ENCODE data around the gene HSFX2.
"Not testable (repeated sequence)": the region's sequence is repeated elsewhere in the genome, so short reads cannot be mapped to it uniquely, and the experiment has no call there.

HSFX2 gene

GRCh38 chrX:149585631-149586030 is 9.5 kb downstream of the HSFX2 start:
- DNase-seq = not testable (repeated sequence)

DNA sequence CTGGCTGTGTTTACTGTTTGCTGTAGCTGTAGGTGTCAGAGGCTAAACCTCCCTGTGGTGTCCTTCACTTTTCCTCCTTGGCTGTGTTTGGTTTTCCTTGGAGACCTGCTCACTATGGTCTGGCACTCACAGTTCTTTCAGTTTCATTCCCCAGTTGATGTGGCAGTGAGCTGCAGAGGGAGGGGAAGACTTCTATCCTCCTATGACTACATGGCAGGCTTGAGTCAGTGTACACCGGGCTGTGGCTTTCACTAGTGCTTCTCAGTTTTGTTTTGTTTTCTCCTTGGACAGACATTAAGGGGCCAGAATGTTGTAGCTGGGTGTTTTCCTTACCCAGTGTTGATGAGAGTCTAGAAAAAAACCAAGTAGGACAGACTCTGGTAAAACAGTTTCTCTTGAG is 21.7 kb downstream of the HSFX2 start:
- not testable (repeated sequence) for DNase-seq

- no peak for DNase-seq
Measured at GRCh38 chrX:149572743-149573142, 22.4 kb downstream of the HSFX2 start.

DNA sequence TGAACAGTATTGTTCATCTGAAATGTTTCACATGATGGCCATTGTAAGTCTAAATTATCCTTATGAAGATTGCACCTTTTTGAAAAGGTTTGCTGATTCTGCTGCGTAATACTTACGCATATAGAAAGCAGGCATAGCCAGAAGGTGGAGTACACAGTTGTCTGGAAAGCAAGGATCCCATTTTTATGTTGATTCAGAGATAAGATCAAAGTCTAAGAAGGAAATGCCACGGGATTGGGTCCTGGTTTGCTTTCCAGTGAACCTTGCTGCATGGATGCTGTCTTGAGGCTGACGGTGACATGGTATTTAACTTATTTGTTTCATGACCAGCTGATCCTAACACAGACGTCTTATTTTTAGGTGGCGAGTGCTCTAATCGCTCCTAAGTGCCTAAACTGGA is 23.3 kb downstream of the HSFX2 start:
- DNase-seq = no peak

DNA sequence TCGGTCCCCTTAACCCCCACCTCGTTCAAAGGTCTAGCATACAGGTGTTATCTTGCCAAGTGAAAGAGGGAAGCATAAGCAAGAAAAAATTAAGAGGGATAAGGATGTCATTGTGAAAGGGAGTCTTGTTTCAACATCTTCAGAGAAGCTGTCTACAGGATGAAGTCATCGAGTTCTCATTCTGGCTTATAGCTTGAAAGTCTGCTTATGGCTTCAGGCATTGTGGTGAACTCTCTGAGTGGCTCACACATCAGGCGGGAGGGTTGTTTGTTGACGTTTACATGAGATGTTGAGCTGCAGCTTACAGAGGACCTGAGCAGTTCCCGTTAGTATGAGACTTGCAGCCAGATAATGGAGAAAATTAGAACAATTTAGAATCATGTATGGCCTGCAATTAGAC is 24.4 kb downstream of the HSFX2 start:
- DNase-seq = peak; percentile 47

- DNase-seq = no peak
Measured at GRCh38 chrX:149569770-149570169, 25.3 kb downstream of the HSFX2 start.

- no peak for DNase-seq
Measured at GRCh38 chrX:149568701-149569296, 26.3 kb downstream of the HSFX2 start.

DNA sequence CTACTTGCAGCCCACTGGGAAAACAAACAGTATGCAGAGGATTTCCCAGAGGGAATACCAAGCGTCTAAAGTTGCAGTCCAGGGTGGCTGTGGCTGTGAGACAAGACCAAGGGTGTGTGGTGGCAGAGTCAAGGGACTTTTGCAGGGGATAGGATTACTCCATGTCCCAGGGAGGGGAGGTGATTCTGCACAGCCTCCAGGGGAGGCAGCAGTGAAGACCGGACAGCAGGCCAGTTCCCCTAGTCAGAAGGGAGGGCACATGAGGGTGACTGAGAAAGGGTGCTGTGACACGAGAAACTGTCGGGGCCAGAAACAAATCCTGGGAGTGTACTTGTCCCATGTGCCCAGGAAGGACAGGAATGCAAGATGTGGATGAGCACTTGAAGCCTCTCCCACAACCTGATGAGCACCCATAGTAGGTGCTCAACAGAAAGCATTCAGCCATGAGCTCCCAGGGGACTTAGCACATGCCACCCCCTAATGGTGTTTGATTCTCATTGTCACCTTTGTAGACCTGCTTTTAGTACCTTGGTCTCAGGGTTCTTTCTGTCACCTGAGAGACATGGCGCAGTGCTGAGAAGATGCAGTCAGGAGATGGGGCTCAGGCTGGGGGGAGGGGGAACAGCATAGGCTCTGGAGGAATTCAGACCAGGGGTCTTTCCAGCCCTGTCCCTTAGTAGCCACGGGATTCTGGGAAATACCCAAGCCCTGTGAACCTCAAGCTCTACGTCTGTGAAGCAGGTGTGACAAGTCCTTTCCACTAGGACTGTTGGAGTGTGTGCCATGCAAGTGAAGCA is 27.3 kb downstream of the HSFX2 start:
- no peak for DNase-seq

GRCh38 chrX:149563359-149563758 is 31.8 kb downstream of the HSFX2 start:
- DNase-seq = no peak

DNA sequence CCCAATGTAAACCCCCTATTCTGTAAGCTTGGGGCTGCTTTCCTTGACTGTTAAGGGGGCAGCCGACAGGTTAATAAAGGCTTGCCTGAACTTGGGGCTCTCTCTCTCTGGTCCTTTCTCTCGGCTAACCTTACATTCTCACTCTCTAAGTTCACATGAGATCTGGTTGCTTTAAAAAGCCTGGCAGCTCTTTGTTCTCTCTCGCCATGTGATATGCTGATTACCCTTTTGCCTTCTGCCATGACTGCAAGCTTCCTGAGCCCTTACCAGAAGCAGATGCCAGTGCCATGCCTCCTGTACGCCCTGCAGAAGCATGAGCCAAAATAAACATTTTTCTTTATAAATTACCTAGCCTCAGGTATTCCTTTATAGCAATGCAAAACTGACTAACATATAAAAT is 39.9 kb downstream of the HSFX2 start:
- not testable (repeated sequence) for DNase-seq

GRCh38 chrX:149551939-149552248 is 43.2 kb downstream of the HSFX2 start:
- DNase-seq = not testable (repeated sequence)

GRCh38 chrX:149551245-149551938 is 43.7 kb downstream of the HSFX2 start:
- DNase-seq = not testable (repeated sequence)

DNA sequence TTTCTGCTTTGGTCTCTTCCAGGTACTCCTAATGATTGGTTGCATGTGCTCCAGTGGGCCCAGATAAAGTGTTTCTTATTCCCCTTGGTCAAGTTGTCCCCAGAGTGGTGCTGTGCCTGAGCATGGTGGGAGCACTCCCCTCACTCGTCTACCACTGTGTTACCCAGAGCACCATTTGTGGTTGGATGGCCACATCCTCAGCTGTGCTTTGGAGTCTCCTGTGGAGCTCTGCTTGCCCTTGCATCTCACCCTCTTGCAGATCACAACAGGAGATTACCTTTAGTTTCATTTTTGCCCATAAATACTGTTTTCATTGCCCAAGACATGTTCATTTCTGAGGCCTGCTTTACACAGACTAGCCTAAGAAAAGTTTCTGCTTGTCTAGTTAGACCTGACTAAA is 44.7 kb downstream of the HSFX2 start:
- not testable (repeated sequence) for DNase-seq

- DNase-seq = not testable (repeated sequence)
Measured at GRCh38 chrX:149549701-149550100, 45.4 kb downstream of the HSFX2 start, which contains the start of gene HSFX3. Gene HSFX3 (minus strand): TSS chrX:149549924. CDS start chrX:149549852, 72 bp downstream.

DNA sequence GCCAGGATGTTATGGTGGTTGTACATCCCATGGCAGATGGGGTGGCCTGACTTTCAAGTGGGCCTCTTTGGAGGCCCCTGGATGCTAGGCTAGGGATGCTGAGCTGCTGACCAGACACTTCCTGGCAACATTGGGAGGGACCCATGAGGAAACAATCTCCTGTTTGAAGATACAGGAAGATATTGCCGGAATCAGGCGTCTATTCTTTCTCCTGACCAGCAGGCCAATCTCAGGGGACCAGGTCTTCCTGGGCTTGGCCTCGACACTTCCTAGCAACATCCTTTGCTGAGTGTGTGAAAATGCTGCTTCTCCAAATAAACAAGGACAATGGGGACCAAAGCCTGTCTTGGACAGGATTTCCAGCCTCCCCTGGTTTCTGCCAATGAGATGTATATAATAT is 47.3 kb downstream of the HSFX2 start:
- not testable (repeated sequence) for DNase-seq

- DNase-seq = not testable (repeated sequence)
Measured at GRCh38 chrX:149546962-149547361, 48.2 kb downstream of the HSFX2 start.

DNA sequence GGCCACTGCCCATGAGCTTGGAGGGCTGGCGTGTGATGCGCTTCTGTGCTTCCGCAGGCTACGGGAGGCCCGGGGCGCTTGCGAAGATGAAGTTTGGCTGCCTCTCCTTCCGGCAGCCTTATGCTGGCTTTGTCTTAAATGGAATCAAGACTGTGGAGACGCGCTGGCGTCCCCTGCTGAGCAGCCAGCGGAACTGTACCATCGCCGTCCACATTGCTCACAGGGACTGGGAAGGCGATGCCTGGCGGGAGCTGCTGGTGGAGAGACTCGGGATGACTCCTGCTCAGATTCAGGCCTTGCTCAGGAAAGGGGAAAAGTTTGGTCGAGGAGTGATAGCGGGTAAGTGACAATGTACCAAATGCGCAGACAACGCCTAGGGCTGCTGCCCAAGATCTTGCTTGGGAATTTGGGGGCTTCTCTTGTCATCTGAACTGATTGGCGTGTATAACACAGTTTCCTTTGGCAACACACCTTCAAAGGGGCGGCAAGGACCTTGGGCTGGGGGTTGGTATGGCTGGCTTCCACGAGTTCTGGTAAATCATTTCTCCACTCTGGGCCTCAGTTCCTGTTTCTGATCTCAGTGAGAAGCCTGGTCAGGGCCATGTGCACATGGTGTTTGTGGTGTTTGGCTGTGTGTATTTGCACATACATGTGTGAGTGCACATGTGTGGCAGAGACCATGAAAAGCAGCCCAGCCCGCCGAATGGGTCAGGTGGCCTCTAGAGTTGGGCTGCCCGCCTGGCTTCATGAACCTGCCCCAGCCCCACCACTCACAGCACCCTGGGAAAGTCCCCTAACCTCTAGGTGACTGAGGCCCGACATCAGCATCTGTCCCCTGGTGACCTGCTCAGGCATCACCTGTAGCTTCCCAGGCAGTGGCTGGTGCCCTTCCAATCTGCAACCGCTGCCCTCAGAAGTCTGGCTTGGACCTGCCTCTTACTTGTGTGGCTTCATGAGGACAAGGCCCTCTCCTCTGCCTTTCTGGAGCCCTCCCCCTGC is 49.3 kb downstream of the HSFX2 start:
- DNase-seq = not testable (repeated sequence)
